CD4-positive, alpha-beta T cell (primary cell): Measurements from ENCODE around the gene FOCAD. TPM values are rescaled to one million over a fixed set of nuclear protein-coding genes. Genes with fewer than 3 reads are reported as not detected.

ENCODE experiments used
- ATAC-seq: fragments of 200-7000 bp; cut with Tn5 transposase; one replicate; pipeline ENCODE4 v1.10.0; 2022; ENCODE audit warnings: mild to moderate bottlenecking; ENCODE audit not compliant: poor library complexity
- CTCF ChIA-PET: fragments of 350-600 bp; sonication (Branson Sonifier 250); formaldehyde crosslinking; loops from one replicate; lab custom pipeline; 2021; ENCODE audit warnings: antibody characterized with exemption, inconsistent platforms; lab: Charles Lee
- POLR2A ChIA-PET: fragments of 350-600 bp; sonication (Branson Sonifier 250); formaldehyde crosslinking; loops from one replicate; lab custom pipeline; 2021; ENCODE audit warnings: antibody characterized with exemption, inconsistent platforms; lab: Charles Lee
- DNase-seq, 14 experiments: peaks; one replicate each; pipeline ENCODE4 v3.0.0-alpha.2; 2013 to 2020; ENCODE audit warnings: mixed read lengths in 2 of 14
- H3K27ac ChIP-seq, 2 donors: one replicate each; pipeline versions ENCODE4 v1.5.1 to v1.7.0; 2013; ENCODE audit warnings: low read length in 2 of 2, low read depth in 1 of 2, mild to moderate bottlenecking in 1 of 2
- H3K27me3 ChIP-seq, 2 experiments: 1 replicate in 1 of 2; 2 replicates in 1 of 2; pipeline versions ENCODE4 v1.6.1 to v1.7.0; 2013; ENCODE audit warnings: low read length in 2 of 2, control low read depth in 1 of 2, mild to moderate bottlenecking in 1 of 2, moderate library complexity in 1 of 2; ENCODE audit not compliant: insufficient read depth in 2 of 2, control insufficient read depth in 1 of 2
- H3K36me3 ChIP-seq: one replicate; pipeline ENCODE4 v1.6.1; 2013; ENCODE audit warnings: low read length, control low read depth; ENCODE audit not compliant: insufficient read depth
- H3K4me1 ChIP-seq: one replicate; pipeline ENCODE4 v1.6.1; 2013; ENCODE audit warnings: low read length, control low read depth; ENCODE audit not compliant: insufficient read depth
- H3K4me3 ChIP-seq: one replicate; pipeline ENCODE4 v1.5.1; 2013; ENCODE audit warnings: mild to moderate bottlenecking, low read length, moderate library complexity
- H3K9me3 ChIP-seq, 2 experiments: 1 replicate in 1 of 2; 2 replicates in 1 of 2; pipeline versions ENCODE4 v1.6.1 to v1.7.0; 2013; ENCODE audit warnings: low read length in 2 of 2, mild to moderate bottlenecking in 2 of 2, control low read depth in 1 of 2, moderate library complexity in 1 of 2; ENCODE audit not compliant: control insufficient read depth in 1 of 2, insufficient read depth in 1 of 2
- H3K27ac Mint-ChIP-seq: one replicate; pipeline ENCODE4 v1.8.0; 2020; ENCODE audit warnings: mixed read lengths
- H3K27me3 Mint-ChIP-seq: one replicate; pipeline ENCODE4 v1.8.0; 2021; ENCODE audit warnings: mixed read lengths
- H3K36me3 Mint-ChIP-seq: one replicate; pipeline ENCODE4 v1.8.0; 2021; ENCODE audit warnings: low read depth, mixed read lengths
- H3K4me1 Mint-ChIP-seq: one replicate; pipeline ENCODE4 v1.8.0; 2021; ENCODE audit warnings: low read depth, mixed read lengths
- H3K4me3 Mint-ChIP-seq: one replicate; pipeline ENCODE4 v1.8.0; 2020; ENCODE audit warnings: mild to moderate bottlenecking, mixed read lengths
- H3K9me3 Mint-ChIP-seq: one replicate; pipeline ENCODE4 v1.8.0; 2020; ENCODE audit warnings: mixed read lengths
- CTCF ChIP-seq: fragments of 200-600 bp; IDR thresholded peaks from one replicate; pipeline ENCODE4 v1.8.0; 2022; ENCODE audit warnings: antibody characterized with exemption, mild to moderate bottlenecking
- intact Hi-C, 2 experiments: fragments of 100-400 bp; cut with DNase I in 1 of 2; cut with micrococcal nuclease in 1 of 2; formaldehyde crosslinking; loops; one replicate each; pipeline versions ENCODE4 v1.15.1 to v1.9.0; 2023 to 2025; cut with DNase I, micrococcal nuclease
- total RNA-seq, 174 experiments: library from RNA in 2 of 174; stranded (reverse) in 2 of 174; gene quantifications; one replicate each; pipeline ENCODE4 v1.2.3 and lab custom pipeline; 2021 to 2026

FOCAD gene
- total RNA-seq, 2 experiments from 2014 or later, result 12.4 to 14.1 TPM

GRCh38 chr9:20722221-20722620 lies 38.2 kb downstream of the FOCAD start:
- Mint-ChIP-seq H3K27me3 (no peaks in the 10 kb centered on the region), H3K9me3 (no peaks in the 10 kb centered on the region), H3K36me3 (peaks cover 60% of the 10 kb centered on the region), H3K4me1 (peaks cover 23% of the 10 kb centered on the region), H3K4me3 (no peak overlapping the region), H3K27ac (no peak overlapping the region)
- DNase-seq (no peak), ATAC-seq (no peak)
- ChIA-PET POLR2A (no interaction called here), CTCF (no interaction called here)
- H3K27me3 ChIP-seq, result no peaks in the 10 kb centered on the region
- H3K27ac ChIP-seq, result no peak overlapping the region
- H3K9me3 ChIP-seq, result no peaks in the 10 kb centered on the region
- peaks cover 13% of the 10 kb centered on the region for H3K36me3 ChIP-seq
- H3K4me1 ChIP-seq, result no peaks in the 10 kb centered on the region
- TF ChIP-seq CTCF, result no peak
- intact Hi-C loops, result no loop called here
- H3K4me3 ChIP-seq, result no peak overlapping the region

GRCh38 chr9:20725675-20726074 lies 41.6 kb downstream of the FOCAD start:
- Mint-ChIP-seq H3K4me3 (no peak overlapping the region), H3K4me1 (peaks cover 27% of the 10 kb centered on the region), H3K9me3 (no peaks in the 10 kb centered on the region), H3K27me3 (no peaks in the 10 kb centered on the region), H3K27ac (no peak overlapping the region), H3K36me3 (peaks cover 47% of the 10 kb centered on the region)
- DNase-seq, result no peak
- Histone ChIP-seq H3K4me1 (no peaks in the 10 kb centered on the region), H3K27ac (no peak overlapping the region), H3K9me3 (no peaks in the 10 kb centered on the region), H3K27me3 (no peaks in the 10 kb centered on the region), H3K36me3 (peaks cover 7% of the 10 kb centered on the region), H3K4me3 (no peak overlapping the region)
- POLR2A ChIA-PET, result no interaction called here
- CTCF ChIA-PET, result no interaction called here
- no peak for ATAC-seq
- intact Hi-C loops, result no loop called here
- no peak for TF ChIP-seq CTCF

- Histone ChIP-seq H3K9me3 (no peaks in the 10 kb centered on the region), H3K27ac (no peak overlapping the region), H3K36me3 (peaks cover 2% of the 10 kb centered on the region), H3K4me1 (no peaks in the 10 kb centered on the region), H3K27me3 (no peaks in the 10 kb centered on the region), H3K4me3 (no peak overlapping the region)
- H3K9me3 Mint-ChIP-seq, result no peaks in the 10 kb centered on the region
- ChIA-PET CTCF (no interaction called here), POLR2A (no interaction called here)
- H3K27me3 Mint-ChIP-seq, result no peaks in the 10 kb centered on the region
- H3K36me3 Mint-ChIP-seq, result peaks cover 44% of the 10 kb centered on the region
- H3K4me3 Mint-ChIP-seq, result no peak overlapping the region
- H3K4me1 Mint-ChIP-seq, result peaks cover 25% of the 10 kb centered on the region
- no peak for TF ChIP-seq CTCF
- intact Hi-C loops, result no loop called here
- no peak overlapping the region for H3K27ac Mint-ChIP-seq
- ATAC-seq (no peak), DNase-seq (no peak)
Observed at GRCh38 chr9:20726144-20726543, 42.1 kb downstream of the FOCAD start.
